HG03159 (cell line): ENCODE results near the gene TULP4.
"Not testable (repeated sequence)": the region's sequence is repeated elsewhere in the genome, so short reads cannot be mapped to it uniquely, and the experiment has no call there.

Source experiments
- ATAC-seq: cut with Tn5 transposase; IDR thresholded peaks from one replicate; pipeline ENCODE4 v1.9.1; 2021; ENCODE audit warnings: mild to moderate bottlenecking, moderate library complexity; ENCODE audit not compliant: unreplicated experiment

The TULP4 gene

DNA sequence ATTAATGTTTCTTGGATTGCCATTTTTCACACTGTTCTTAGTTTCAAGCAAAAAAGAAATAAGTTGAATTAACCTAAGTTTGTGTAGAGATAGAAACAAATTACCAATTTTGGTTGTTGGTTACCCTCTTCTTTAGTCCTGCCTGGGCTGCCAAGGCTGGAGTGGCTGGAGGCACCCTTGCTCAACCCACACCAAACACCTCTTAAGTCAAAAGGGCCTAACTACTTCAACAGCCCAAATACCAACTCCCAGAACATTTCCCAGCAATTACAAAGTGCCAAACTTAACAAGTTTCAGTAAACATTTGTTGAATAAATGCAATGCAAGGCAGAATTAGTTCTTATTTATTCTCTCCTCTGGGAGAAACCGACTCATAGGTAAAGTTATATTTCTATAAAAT is 209.5 kb downstream of the TULP4 start:
- no peak for ATAC-seq

- no peak for ATAC-seq
Measured at GRCh38 chr6:158522616-158523015, 210.4 kb downstream of the TULP4 start.

DNA sequence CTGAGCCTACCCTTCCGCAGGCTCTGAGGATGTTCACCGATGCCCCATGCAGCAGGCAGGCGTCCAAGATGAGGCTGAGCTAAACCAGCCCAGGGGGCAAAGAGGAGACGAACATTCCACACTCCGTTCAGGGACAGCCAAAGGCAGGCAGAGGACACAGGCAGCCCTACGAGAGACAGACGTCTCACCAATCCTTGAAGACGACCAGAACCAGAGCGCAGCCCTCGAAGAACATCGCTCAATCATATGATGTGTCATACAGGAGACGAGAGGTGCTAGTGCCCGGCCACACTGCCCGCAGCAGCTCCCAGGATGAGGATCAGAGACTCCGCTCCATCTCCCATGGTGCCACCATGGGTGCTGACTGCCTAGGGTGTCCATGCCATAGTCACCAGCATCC is 212.0 kb downstream of the TULP4 start:
- ATAC-seq = no peak

DNA sequence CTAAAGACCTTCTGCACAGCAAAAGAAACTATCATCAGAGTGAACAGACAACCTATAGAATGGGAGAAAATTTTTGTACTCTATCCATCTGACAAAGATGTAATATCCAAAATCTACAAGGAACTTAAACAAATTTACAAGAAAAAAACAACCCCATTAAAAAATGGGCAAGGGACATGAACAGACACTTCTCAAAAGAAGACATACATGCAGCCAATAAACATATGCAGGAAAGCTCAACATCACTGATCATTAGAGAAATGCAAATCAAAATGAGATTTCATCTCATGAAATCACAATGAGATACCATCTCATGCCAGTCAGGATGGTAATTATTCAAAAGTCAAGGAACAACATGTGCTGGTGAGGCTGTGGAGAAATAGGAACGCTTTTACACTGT is 215.6 kb downstream of the TULP4 start:
- not testable (repeated sequence) for ATAC-seq

- ATAC-seq = no peak
Measured at GRCh38 chr6:158528826-158529225, 216.6 kb downstream of the TULP4 start.

GRCh38 chr6:158529629-158530028 is 217.4 kb downstream of the TULP4 start:
- no peak for ATAC-seq

- ATAC-seq = no peak
Measured at GRCh38 chr6:158531566-158531965, 219.3 kb downstream of the TULP4 start.

DNA sequence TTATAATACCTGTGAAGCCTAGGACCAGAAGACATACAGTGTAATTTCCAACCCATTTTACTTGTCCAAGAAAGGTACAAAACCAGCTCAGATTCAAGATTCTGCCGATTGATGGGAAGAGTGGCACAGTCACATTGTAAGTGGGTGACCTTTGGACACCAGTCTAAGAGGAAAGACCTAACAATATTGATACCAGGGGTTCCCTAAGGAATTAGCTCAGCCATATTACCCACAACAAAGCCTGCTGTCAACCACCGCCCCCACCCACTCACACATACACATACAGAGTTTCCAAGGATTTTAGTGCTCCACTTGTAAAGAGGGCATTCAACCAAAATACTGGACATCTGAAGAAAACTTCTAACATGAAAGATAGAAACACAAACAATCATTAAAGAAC is 219.7 kb downstream of the TULP4 start:
- no peak for ATAC-seq

GRCh38 chr6:158536084-158536890 is 224.0 kb downstream of the TULP4 start:
- no peak for ATAC-seq

GRCh38 chr6:158536891-158537798 is 224.9 kb downstream of the TULP4 start:
- no peak for ATAC-seq

DNA sequence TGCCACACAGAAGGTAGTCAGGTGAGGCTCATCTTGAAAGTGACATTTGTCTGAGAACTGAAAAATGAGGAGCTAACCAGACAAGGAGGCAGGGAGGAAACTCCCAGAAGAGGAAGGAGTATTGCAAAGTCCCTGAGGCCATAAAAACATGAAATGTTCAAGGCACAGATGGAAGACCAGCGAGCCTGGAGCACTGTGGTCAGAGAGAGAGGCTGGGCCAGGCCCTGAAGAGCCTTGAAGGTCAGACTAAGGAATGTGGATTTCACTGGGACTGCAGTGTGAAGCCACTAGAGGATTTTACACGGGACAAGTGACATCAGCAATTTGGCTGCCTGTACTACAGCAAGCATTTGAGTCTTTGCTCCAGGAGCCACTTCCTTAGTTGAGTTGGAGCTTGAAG is 226.5 kb downstream of the TULP4 start:
- no peak for ATAC-seq

GRCh38 chr6:158539413-158539812 is 227.1 kb downstream of the TULP4 start:
- ATAC-seq = no peak

GRCh38 chr6:158539881-158540280 is 227.6 kb downstream of the TULP4 start:
- no peak for ATAC-seq

- no peak for ATAC-seq
Measured at GRCh38 chr6:158543606-158544185, 231.4 kb downstream of the TULP4 start.

DNA sequence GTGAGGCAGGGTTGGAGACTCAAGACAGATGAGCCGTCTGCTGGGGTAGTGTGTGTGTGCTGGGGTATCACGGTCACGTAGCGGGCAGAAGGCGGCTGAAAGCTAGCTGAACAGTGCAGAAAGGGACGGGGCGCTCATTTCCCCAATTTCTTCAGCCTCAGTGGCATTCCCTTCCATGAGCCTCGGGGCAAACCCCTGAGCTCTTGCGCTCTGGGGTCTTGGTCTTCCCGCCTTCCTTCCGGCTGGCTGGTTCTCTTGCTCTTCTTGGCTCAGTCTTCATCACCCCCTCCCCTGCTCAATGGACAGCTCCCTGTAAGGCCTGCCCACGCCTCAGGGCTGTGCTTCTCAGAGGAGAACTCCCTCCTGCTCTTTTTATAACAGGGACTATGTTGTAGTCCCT is 232.2 kb downstream of the TULP4 start:
- ATAC-seq = no peak

- ATAC-seq = no peak
Measured at GRCh38 chr6:158545043-158545966, 233.0 kb downstream of the TULP4 start.

DNA sequence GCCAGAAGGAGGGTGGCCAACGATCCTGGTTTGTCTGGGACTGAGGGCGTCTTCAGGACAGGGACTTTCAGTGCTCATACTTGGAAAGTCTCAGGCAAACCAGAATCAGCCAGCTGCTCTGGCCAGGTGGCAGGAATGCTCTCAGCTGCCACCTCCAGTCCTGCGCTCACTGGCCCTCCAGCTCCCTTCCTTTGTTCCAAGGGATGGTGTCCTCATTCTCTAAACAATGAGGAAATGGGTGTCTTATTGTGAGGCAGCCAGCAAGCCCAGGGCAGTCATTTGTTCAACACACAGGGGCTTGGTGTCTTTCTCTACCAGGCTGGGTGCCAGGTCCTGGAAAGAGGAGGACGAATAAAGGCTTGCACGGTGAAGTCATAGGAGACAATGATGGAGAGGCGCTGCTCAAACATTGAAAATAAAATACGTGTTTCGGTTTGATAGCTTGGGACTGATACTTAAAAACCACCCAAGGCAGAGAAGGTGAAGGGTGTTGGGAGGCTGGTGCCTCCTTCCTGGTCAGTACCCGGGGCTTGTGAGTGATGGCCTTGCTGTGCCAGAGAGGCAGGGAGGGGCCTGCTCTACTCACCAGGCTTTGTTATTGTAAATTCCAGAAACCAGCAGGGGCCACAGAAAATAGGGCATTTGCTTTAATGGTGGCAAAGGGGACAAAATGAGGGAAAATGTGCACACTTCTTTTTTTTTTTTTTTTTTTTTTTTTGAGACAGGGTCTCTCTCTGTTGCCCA is 236.3 kb downstream of the TULP4 start:
- no peak for ATAC-seq

- ATAC-seq = no peak
Measured at GRCh38 chr6:158552055-158552795, 240.0 kb downstream of the TULP4 start.

DNA sequence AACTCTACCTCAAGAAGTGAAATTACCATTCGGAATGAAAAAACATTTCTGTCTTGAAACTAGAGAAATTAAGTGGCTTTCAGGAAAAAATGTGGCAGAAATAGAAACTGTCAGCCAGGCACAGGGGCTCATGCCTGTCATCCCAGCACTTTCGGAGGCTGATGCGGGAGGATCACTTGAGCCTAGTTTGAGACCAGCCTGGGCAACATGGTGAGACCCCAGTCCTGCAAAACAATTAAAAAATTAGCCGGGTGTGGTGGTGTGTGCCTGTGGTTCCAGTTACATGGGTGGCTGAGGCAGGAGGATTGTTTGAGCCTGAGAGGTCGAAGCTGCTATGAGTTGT is 240.5 kb downstream of the TULP4 start:
- no peak for ATAC-seq
